Liver (tissue), 9 donors: Measurements from ENCODE around the gene UBR4. TPM values are rescaled to one million over a fixed set of nuclear protein-coding genes. Genes with fewer than 3 reads are reported as not detected.

ENCODE experiments used
- DNase-seq: peaks from one replicate; pipeline ENCODE4 v3.0.0-alpha.2; 2017; ENCODE audit warnings: low spot score
- H3K27ac ChIP-seq, 2 donors: one replicate each; pipeline ENCODE4 v1.7.0; 2013; ENCODE audit warnings: inconsistent platforms in 2 of 2, low read length in 2 of 2, control low read depth in 1 of 2, low read depth in 1 of 2, mild to moderate bottlenecking in 1 of 2
- H3K27me3 ChIP-seq, 4 donors: one replicate each; pipeline versions ENCODE4 v1.6.1 to v1.7.0; 2013; ENCODE audit warnings: low read length in 3 of 4, inconsistent platforms in 1 of 4, mild to moderate bottlenecking in 1 of 4, moderate library complexity in 1 of 4; ENCODE audit not compliant: control insufficient read depth in 4 of 4, insufficient read depth in 4 of 4
- H3K36me3 ChIP-seq, 4 donors: one replicate each; pipeline versions ENCODE4 v1.6.1 to v1.7.0; 2013; ENCODE audit warnings: low read length in 3 of 4, mild to moderate bottlenecking in 3 of 4, low read depth in 1 of 4, moderate library complexity in 1 of 4; ENCODE audit not compliant: control insufficient read depth in 4 of 4, insufficient read depth in 3 of 4
- H3K4me1 ChIP-seq, 4 donors: one replicate each; pipeline versions ENCODE4 v1.6.1 to v1.7.0; 2013; ENCODE audit warnings: low read length in 3 of 4, mild to moderate bottlenecking in 3 of 4, moderate library complexity in 1 of 4; ENCODE audit not compliant: control insufficient read depth in 4 of 4, insufficient read depth in 4 of 4
- H3K4me3 ChIP-seq, 3 donors: one replicate each; pipeline versions ENCODE4 v1.6.1 to v1.7.0; 2013; ENCODE audit warnings: low read length in 3 of 3, control low read depth in 1 of 3, low read depth in 1 of 3, mild to moderate bottlenecking in 1 of 3
- H3K9ac ChIP-seq, 2 donors: one replicate each; pipeline ENCODE4 v1.7.0; 2013; ENCODE audit warnings: low read length in 2 of 2, mild to moderate bottlenecking in 2 of 2, moderate library complexity in 2 of 2, control low read depth in 1 of 2, low read depth in 1 of 2
- H3K9me3 ChIP-seq, 4 donors: one replicate each; pipeline versions ENCODE4 v1.6.1 to v1.7.0; 2013; ENCODE audit warnings: low read length in 3 of 4; ENCODE audit not compliant: control insufficient read depth in 4 of 4
- CTCF ChIP-seq: fragments of 150-350 bp; IDR thresholded peaks from 2 replicates; pipeline ENCODE4 v1.5.1; 2017; ENCODE audit warnings: improper control_type of control experiment, low read depth, low read length; ENCODE audit not compliant: missing input control
- EGR1 ChIP-seq, 2 donors: IDR thresholded peaks; 2 replicates each; pipeline ENCODE4 v1.6.1; 2016 to 2018; ENCODE audit warnings: antibody characterized with exemption in 2 of 2, low read depth in 2 of 2
- FOXA1 ChIP-seq: IDR thresholded peaks from 2 replicates; pipeline ENCODE4 v1.6.1; 2016; ENCODE audit warnings: antibody characterized with exemption
- FOXA2 ChIP-seq: IDR thresholded peaks from 2 replicates; pipeline ENCODE4 v1.6.1; 2016; ENCODE audit warnings: antibody characterized with exemption
- GABPA ChIP-seq, 2 donors: IDR thresholded peaks in 1 of 2; conservative IDR thresholded peaks in 1 of 2; 2 replicates each; pipeline ENCODE4 v1.6.1; 2016; ENCODE audit warnings: antibody characterized with exemption in 2 of 2, mild to moderate bottlenecking in 1 of 2, moderate library complexity in 1 of 2
- HNF4A ChIP-seq, 2 donors: conservative IDR thresholded peaks; 2 replicates each; pipeline ENCODE4 v1.6.1; 2016; ENCODE audit warnings: antibody characterized with exemption in 2 of 2, mild to moderate bottlenecking in 2 of 2
- HNF4G ChIP-seq: IDR thresholded peaks from 2 replicates; pipeline ENCODE4 v1.6.1; 2016; ENCODE audit warnings: antibody characterized with exemption
- JUND ChIP-seq, 2 donors: IDR thresholded peaks; 2 replicates each; pipeline ENCODE4 v1.6.1; 2016; ENCODE audit warnings: antibody characterized with exemption in 2 of 2
- MAX ChIP-seq: IDR thresholded peaks from 2 replicates; pipeline ENCODE4 v1.6.1; 2016; ENCODE audit warnings: antibody characterized with exemption
- NR2F2 ChIP-seq: IDR thresholded peaks from 2 replicates; pipeline ENCODE4 v1.6.1; 2016; ENCODE audit warnings: antibody characterized with exemption
- RAD21 ChIP-seq, 2 donors: IDR thresholded peaks; 2 replicates each; pipeline ENCODE4 v1.6.1; 2016; ENCODE audit warnings: antibody characterized with exemption in 2 of 2, mild to moderate bottlenecking in 2 of 2
- RXRA ChIP-seq, 2 donors: IDR thresholded peaks; 2 replicates each; pipeline ENCODE4 v1.6.1; 2017 to 2018; ENCODE audit warnings: antibody characterized with exemption in 2 of 2, mild to moderate bottlenecking in 1 of 2
- SP1 ChIP-seq: IDR thresholded peaks from 2 replicates; pipeline ENCODE4 v1.6.1; 2018; ENCODE audit warnings: antibody characterized with exemption, mild to moderate bottlenecking
- TAF1 ChIP-seq: conservative IDR thresholded peaks from 2 replicates; pipeline ENCODE4 v1.6.1; 2016; ENCODE audit warnings: antibody characterized with exemption, mild to moderate bottlenecking
- YY1 ChIP-seq: IDR thresholded peaks from 2 replicates; pipeline ENCODE4 v1.6.1; 2016; ENCODE audit warnings: antibody characterized with exemption, mild to moderate bottlenecking
- ZBTB33 ChIP-seq: IDR thresholded peaks from 2 replicates; pipeline ENCODE4 v1.6.1; 2016; ENCODE audit warnings: antibody characterized with exemption
- WGBS: extraction: QIAGEN DNeasy Blood & Tissue Kit; methylation state at CpG from one replicate; pipeline ENCODE4 v1.1.7; 2013; 5-methylcytosine and 5-hydroxymethylcytosine counted together
- polyA plus RNA-seq, 2 donors: library from polyadenylated mRNA; stranded (reverse) in 1 of 2; unstranded in 1 of 2; fragments of 200-250 nt in 1 of 2; fragments of >200 nt in 1 of 2; fragmentation: Nextera tagmentation in 1 of 2; extraction: Ambion mirVana in 1 of 2; gene quantifications; one replicate each; pipeline versions ENCODE4 v1.2.1 to v1.2.3, GENCODE V29; 2013 to 2015
- total RNA-seq, 2 donors: library from RNA; depleted of rRNA; stranded (reverse); fragments of >200 nt; gene quantifications; one replicate each; pipeline ENCODE4 v1.2.3, GENCODE V29; 2014
- TF ChIP-seq, protein P1 (sequence below): IDR thresholded peaks from 2 replicates; pipeline ENCODE4 v1.6.1; 2016; ENCODE audit warnings: antibody characterized with exemption
- TF ChIP-seq, protein P2 (sequence below): IDR thresholded peaks from 2 replicates; pipeline ENCODE4 v1.6.1; 2016; ENCODE audit warnings: antibody characterized with exemption, mild to moderate bottlenecking
- donor health status: healthy.
- donor health status: healthy.
- donor health status: healthy.
- donor health status: healthy.
- donor health status: healthy.

The UBR4 gene
- total and polyA plus RNA-seq, 4 donors = 45.4 to 156 (median 86.9) TPM

DNA sequence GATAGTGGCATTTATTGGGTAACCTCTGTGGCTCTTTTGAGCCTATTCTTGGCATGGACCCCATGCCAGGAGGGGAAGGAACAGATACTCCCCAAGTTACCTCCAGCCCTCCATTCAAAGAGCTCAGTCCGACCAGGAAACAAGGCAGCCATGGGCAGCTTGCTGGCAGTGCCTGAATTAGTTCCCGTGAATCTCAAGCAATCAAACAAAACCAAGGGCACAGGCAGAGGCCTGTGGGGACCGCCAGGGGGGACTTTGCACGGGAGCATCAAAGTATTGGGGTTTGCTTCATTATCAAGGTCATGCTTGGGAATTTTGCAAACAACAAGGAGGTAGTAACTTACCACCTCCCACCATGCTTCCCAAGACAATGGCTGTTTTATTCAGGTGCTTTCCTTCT is 172.4 kb downstream of the UBR4 start:
- TF ChIP-seq, protein P1, sequence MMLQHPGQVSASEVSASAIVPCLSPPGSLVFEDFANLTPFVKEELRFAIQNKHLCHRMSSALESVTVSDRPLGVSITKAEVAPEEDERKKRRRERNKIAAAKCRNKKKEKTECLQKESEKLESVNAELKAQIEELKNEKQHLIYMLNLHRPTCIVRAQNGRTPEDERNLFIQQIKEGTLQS = no peak
- TF ChIP-seq CTCF (no peak), RAD21 (IDR thresholded peaks at IDR 0.05) (no peak), HNF4A (conservative IDR thresholded peaks at IDR 0.05) (no peak), RXRA (IDR thresholded peaks at IDR 0.05) (no peak), YY1 (no peak), GABPA (IDR thresholded peaks at IDR 0.05 in 1 of 2, conservative IDR thresholded peaks at IDR 0.05 in 1 of 2) (no peak), NR2F2 (no peak), JUND (IDR thresholded peaks at IDR 0.05) (no peak), TAF1 (no peak), MAX (no peak), EGR1 (IDR thresholded peaks at IDR 0.05; ENCODE audit: low read depth in 2 of 2) (no peak), FOXA1 (no peak), SP1 (no peak), ZBTB33 (no peak), HNF4G (no peak), FOXA2 (no peak)
- TF ChIP-seq, protein P2, sequence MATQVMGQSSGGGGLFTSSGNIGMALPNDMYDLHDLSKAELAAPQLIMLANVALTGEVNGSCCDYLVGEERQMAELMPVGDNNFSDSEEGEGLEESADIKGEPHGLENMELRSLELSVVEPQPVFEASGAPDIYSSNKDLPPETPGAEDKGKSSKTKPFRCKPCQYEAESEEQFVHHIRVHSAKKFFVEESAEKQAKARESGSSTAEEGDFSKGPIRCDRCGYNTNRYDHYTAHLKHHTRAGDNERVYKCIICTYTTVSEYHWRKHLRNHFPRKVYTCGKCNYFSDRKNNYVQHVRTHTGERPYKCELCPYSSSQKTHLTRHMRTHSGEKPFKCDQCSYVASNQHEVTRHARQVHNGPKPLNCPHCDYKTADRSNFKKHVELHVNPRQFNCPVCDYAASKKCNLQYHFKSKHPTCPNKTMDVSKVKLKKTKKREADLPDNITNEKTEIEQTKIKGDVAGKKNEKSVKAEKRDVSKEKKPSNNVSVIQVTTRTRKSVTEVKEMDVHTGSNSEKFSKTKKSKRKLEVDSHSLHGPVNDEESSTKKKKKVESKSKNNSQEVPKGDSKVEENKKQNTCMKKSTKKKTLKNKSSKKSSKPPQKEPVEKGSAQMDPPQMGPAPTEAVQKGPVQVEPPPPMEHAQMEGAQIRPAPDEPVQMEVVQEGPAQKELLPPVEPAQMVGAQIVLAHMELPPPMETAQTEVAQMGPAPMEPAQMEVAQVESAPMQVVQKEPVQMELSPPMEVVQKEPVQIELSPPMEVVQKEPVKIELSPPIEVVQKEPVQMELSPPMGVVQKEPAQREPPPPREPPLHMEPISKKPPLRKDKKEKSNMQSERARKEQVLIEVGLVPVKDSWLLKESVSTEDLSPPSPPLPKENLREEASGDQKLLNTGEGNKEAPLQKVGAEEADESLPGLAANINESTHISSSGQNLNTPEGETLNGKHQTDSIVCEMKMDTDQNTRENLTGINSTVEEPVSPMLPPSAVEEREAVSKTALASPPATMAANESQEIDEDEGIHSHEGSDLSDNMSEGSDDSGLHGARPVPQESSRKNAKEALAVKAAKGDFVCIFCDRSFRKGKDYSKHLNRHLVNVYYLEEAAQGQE = no peak
- no peaks in the 10 kb centered on the region for H3K9me3 ChIP-seq
- no peak overlapping the region for H3K4me3 ChIP-seq
- H3K4me1 ChIP-seq = peaks cover 11 to 33% (median 22%) of the 10 kb centered on the region in 4 donors
- H3K27me3 ChIP-seq = no peaks in the 10 kb centered on the region
- H3K27ac ChIP-seq = no peak overlapping the region
- 83% methylated on average over 4 of the region's 4 CpGs for WGBS
- no peak for DNase-seq
- no peak overlapping the region for H3K9ac ChIP-seq
- H3K36me3 ChIP-seq = no peaks in the 10 kb centered on the region
